HG03571 (cell line): ENCODE results near the gene TINAG.

Source experiments
- ATAC-seq: cut with Tn5 transposase; IDR thresholded peaks from one replicate; pipeline ENCODE4 v1.9.1; 2021; ENCODE audit not compliant: unreplicated experiment

The TINAG gene, protein sequence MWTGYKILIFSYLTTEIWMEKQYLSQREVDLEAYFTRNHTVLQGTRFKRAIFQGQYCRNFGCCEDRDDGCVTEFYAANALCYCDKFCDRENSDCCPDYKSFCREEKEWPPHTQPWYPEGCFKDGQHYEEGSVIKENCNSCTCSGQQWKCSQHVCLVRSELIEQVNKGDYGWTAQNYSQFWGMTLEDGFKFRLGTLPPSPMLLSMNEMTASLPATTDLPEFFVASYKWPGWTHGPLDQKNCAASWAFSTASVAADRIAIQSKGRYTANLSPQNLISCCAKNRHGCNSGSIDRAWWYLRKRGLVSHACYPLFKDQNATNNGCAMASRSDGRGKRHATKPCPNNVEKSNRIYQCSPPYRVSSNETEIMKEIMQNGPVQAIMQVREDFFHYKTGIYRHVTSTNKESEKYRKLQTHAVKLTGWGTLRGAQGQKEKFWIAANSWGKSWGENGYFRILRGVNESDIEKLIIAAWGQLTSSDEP

DNA sequence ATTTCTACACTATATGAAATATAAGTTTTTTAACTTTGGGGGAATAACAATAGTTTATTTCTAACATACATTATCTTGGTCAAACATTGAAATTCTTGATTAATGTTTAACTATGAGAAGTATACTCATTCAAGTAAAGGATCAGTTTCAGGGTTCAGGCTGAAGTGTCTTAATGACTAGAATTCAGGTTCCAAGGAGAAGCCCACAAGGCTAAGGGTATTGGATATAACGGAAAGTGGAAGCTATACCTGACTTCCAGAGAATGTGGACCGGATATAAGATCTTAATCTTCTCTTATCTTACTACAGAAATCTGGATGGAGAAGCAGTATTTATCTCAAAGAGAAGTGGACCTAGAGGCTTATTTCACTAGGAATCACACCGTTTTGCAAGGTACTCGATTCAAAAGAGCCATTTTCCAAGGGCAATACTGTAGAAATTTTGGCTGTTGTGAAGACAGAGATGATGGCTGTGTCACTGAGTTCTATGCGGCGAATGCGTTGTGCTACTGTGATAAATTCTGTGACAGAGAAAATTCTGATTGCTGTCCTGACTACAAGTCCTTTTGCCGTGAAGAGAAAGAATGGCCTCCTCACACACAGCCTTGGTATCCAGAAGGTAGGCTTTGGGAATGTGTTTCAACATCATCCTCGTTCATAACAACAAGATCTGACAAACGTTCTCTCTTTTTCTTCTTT lies at the start of gene TINAG:
TINAG (plus strand) TSS at position 153 of the 697 bp plus-strand sequence; CDS start at position 263, 110 bp downstream.
- peak; percentile 42 for ATAC-seq

DNA sequence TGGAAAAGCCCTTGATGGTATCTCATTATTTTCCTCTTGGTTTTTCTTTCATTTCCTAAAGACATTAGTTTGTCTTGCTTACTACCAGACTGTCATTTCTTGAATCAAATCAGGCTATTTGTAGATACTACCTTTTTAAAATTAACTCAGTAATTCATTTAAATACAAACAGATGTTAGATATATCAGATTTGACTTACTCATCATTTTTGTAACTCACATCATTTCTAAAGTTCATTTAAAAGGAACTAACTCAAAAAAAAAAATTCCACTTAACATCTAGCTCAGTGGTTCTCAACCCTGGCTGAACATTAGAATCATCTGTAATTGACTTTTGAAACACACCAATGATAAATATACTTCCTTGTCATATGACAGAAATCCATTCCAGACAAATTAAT lies 48.2 kb upstream of the TINAG start:
- no peak for ATAC-seq

DNA sequence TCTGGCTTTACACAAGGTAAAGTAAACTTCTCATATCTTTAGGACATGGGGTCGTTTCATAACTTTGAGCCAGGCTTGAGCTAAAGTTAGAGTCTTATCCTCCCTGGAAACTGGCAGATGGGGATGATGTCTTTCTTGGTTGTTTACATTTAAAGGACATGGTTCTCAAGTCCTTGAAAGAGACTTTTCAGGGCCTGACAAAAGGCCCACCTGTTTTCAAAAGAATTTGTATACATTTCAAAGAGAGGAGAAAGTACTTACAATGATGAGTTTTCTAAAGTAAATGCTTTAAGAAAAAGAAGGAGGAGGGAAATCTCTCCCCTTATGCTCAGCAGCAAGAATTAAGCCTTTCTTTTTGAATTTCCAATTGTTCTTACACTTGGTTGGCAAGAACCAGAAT lies 45.7 kb upstream of the TINAG start:
- ATAC-seq: no peak

DNA sequence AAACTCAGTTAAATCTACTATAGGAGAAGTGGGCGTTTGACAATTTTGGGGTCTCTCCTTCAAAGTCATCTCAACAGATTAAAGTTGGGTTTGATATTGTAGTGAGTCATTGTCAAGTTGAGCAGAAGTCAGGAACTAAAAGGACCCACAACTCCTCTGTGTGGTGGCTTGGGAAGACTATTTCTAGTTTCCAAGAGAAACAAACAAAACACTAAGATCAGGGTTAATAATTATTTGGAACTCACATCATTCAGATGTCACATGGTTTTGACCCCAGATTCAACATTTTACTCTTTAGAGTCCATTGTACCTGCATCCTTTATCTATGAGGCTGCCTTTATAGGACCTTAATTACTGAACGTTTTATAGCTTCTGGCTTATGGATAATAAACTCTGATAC lies 45.3 kb upstream of the TINAG start:
- ATAC-seq: no peak

DNA sequence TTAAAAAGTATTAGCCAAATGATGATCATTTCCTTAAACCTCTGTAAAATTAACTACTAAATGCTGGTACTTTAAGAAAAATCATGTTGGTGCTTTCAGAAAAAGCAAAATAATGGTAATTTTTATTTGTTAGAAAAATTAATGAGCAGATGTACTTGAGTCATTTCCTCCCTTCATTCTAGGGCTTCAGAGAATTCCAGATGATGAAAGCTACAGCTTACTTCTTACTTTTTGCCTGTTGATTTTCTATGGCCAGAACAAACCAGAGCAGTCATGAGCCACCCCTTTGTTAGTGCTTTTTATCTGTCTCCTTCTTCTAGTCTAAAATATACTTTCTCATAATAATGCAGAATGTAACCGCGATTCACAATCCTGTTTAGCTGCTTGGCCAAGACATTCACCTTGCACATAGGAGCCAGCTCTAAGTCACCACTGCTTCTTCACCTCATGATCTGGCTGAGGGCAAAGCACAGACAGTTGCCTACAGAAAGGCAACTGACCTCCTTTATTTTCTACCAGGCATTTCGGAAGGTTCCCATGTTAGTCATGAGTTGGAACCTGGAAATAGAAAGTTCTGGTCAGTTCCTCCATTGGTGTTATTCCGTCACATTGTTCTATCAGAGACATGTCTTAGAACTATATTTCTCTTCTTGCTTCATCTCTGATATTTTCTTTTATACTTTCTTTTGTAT lies 43.5 kb upstream of the TINAG start:
- ATAC-seq: no peak

DNA sequence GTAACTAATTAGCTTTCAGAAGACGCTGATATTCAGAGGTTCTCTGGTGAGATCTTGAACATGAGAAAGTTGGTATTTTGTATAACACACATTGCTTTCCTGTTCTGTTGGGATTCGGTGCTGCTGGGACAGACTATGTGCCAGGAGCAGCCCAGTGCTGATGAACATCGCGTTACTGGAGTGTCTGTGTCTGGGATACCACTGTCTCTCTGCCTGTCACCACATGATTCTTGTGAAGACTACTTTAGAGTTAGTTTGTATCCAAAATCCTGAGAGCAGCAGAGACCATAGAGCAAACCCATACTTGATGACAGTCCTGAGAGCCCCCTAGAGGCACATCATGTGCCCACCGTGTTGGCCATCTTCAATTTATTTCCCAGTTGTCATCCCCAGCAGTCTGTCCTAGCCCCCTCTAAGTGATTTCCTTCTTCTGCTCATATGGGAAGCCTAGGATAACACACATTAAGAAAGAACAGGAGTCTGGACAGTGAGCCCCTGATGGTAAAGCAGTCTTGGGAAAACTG lies 41.8 kb upstream of the TINAG start:
- no peak for ATAC-seq

DNA sequence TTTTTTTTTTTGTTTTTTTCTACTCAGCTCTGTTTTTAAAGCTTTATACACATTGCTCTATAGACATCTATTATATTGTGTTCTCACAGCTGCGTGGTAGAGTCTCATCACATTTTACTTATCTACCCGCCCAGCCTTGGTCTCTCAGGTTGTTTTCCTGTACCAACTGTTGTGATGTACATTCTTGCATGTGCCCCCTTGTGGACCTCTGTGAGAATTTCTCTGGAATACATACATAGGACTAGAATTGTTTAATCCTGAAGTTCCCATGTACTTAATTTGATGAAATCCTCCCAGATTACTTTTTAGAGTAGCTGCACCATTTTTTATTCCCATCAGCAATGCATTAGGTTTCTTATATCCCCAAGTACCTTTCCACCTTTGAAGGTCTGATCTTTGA lies 40.4 kb upstream of the TINAG start:
- ATAC-seq: no peak

DNA sequence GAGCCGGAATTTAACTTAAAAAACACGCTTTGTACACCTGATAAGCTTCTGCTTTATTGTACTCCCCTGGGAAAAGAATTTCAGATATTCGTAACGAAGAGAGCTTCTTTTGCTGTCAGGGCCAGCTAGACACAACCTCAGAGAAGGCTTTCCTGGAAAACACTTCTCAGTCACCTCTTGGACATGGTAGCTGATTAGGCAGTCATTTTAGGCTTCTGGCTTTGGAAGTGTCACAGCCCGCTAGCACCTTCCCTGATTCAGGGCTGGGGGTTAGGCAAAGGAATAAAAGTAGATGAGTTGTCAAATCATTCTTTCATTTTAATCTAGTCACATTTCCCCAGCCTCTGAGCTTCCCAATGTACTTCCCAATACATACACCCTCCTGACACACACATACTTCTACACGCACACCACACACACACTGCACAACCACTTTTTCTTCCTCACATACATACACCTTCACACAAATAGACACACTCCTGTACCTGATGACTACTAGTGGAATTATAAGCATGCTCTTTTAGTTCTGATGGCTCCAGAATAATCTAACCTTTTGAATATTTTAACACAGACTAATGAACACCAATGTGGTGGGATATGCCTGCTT lies 34.9 kb upstream of the TINAG start:
- no peak for ATAC-seq

DNA sequence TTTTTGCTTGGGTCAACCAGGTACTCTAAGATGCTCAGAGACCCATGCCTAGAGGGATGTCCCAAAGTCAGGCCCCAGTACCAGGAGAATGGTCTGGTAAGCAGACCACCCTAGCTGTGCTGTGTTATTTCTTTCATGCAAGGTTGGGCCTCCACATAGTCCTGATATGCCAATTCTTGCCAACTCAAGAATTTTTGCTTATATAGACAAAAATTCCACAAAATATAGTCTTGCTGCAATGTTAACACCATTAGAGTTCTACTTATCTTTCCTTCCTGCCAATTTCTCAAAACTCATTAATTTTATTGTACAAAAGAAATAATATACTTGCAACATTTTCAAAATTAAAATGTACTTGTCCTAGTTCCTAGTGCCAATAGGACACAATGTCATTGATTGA lies 33.9 kb upstream of the TINAG start:
- ATAC-seq: no peak

DNA sequence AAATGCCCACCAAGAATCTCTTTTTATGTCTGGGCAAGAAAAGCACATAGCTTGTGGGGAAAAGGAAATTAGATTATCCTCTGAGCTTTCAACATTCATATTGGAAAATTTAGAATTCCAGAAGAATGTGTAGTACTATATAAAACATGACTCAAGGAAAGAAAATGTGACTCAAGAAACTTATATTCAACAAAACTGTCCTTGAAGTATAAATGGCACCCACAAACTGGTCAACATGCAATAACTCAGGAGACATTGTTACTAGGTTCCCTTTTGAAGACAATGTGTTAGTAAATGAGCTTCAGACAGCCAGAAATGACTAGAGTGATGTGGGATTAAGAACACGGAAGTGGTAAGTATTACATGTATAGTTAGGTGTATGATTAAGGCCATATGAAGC lies 26.1 kb upstream of the TINAG start:
- ATAC-seq: no peak

DNA sequence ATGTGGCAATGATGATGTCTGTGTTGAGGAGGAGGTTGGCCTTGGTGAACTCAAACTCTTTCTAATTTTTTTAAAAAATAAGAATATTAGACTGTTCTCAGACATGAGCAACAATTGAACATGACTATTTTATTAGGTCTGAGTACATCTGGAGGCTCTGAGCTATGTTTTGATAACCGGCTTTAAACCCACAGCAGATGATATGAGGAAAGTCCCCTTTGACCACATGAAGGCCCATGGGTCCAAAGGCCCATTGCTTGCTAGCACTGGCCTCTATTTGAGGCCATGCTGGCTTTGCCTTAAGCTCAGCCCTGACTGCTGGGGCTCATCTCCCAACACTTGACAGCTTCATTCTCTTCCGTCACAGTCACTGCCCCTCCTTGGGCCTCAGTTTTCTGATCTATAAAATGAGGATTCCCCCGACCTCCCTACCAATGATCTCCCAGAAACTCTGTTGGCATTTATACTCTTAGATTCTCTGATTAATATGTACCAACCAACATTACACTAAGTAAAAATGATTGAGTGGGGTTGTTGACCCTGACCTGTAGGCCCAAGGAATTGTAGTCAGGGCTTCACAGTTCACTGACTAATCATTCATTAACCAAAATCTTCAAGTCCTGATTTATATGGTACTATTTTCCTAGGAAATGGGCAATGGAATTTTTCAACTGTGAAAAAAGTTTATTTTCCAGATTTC lies 23.9 kb upstream of the TINAG start:
- no peak for ATAC-seq

DNA sequence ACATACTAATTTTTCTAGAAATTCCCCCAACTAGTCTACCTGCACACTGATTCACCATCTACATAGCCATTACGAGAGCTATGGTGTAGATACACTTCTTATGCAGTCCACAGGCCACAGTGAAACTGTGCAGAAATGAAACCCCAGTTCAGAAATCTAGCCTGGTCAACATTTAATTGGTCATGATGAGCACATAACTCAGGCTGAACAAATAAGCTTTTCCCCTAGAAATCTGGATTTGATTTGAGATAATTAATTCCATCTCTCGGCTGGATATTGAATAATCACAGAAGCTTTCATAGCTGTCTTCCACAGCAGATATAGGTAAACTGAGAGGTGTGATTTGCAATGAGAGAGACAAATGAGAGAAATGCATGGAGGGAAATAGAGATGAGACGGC lies 22.6 kb upstream of the TINAG start:
- no peak for ATAC-seq

DNA sequence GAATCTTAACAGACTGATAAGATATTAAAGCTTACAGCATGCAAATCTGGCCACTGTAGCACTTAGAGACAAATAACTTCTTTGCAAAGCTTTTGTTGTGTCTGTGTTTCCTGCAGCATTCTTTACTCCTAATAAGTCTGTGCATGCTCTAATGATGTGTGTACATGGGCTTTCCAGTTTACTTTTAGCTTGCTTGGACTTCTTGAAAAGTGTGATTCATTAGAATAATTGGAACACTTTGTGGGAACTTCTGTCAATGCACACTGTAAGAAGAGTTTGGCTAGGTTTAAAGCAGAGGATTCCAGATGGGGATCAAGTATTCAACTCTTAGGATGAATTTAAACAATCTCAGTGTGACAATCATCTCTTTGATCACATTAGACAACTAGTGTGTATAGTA lies 22.1 kb upstream of the TINAG start:
- ATAC-seq: no peak

DNA sequence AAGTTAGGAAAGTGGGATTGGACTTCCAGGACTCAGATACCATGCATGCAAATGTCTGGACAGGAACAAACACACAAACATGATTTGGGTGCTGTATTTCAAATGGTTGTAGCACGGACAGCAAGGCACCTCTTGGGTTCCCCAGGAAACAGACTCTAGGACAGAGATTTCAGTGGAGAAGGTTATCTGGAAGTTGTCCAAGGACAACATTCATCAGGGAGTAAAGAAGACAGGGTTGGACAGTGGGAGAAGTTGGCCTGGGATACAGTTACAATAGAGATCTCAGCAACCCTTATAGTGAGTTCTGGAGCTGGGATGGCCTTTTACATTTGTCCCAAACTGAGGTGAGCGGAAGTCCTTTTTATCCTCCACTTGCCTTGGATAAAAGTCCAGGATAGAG lies 19.8 kb upstream of the TINAG start:
- no peak for ATAC-seq

DNA sequence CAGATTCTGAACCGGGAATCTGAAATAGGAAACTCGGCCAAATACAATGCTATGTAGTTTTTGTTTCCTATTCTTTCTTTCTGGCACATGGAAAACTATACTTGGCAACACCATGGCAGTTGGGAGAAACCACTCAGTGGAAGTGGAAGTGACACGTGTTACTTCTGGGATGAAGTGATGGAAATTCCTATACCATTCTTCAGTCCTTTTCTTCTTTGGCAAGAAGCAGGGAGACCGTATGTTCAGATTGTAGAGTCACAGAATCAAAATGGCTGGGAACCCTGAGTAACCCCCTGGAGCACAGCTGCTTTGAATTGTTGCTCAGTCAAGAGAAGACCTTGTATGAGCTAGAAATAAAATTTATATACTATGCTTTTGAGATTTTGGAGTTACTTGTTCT lies 18.8 kb upstream of the TINAG start:
- no peak for ATAC-seq

DNA sequence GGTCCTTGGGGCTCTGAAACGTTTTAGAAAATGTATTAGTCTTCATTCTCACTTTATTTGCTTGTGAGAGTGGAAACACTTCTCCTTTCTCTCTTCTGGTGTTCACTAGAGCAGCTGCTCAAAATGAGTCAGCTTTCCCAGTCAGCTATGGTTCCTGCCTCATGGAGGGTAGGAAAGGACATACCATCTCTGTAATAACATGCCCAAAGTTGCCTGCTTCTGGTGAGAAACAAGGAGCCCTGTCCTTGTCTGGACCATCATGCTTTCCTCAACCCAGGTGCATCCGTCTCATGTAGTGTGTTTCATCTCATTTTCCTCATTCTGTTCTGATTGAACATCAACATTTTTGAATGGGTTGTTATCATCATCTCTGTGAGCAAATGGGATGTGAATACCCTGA lies 17.1 kb upstream of the TINAG start:
- ATAC-seq: peak; percentile 81

DNA sequence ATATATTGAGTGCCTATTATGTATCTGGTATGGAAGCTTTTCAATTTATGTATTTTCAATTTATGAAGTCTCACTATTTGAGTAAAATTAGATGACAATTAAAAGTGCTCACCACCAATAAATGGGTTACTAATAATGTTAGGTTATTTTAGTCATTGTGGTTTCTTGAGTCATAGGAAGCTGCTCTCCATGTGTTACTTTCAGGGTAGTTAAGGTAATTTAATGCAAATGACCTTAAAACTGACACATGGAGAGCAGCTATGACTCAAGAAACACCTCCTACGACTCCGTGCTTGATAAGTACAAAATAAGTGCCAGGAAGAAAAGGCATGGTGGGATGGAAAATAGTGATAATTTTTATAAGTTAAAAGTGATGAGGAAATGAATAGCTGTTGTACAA lies 16.5 kb upstream of the TINAG start:
- ATAC-seq: peak; percentile 80

DNA sequence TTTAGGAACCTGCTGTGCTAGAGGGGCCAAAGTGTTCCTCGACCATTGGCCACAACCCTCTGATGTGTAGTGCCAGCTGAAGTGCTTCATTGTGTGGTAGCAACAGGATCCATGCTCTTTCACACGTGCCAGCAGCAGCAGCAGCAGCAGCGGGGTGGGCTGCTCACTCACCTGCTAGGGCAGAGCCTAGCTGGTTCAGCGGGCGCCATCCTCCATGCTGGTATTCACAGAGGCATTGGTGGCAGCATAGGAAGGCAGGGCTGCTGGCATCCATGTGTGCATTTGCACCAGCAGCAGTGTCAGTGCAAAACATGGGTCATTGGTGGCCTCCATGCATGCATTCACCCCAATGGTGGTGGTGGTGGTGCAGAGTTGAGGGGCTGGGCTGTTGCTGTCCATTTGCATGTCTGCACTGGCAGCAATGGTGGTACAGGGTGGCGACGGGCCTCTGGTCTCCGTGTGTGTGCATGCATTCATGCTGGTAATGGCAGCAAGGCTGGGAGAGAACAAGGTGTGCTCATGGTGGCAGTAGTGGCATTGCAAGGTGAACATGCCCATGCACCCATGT lies 13.2 kb upstream of the TINAG start:
- ATAC-seq: no peak

DNA sequence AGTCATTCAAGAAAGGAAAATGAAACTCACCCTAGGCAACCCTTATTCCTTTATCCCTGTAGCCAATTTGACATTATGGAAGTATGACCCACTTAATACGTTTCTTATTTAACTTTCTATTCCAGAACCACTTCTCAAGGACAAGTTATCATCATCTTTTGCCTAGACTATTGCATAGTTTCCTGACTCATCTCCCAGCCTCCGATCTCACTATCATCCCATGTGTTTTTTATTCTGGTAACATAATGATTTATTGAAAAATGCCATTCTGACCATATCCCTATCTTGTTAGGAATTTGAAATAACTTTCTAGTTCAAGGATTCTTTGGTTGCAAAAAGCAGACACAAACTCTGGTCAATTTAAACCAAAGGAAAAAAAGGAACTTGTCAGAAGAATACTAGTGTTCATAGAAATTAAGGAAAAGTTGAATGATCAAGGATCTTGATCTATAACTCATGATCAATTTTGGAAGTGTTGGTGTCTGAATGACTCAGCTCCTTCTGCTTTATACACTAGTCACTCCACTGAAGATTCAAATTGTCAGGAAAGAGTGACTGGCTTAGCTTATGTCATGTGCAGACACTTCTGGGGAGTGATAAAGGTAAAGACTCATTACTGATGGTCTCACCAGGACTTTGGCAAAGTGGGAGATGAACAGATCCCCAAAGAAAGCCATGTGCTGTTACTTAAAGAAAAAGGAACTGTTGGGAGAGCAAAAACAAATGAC lies 8.5 kb upstream of the TINAG start:
- no peak for ATAC-seq

DNA sequence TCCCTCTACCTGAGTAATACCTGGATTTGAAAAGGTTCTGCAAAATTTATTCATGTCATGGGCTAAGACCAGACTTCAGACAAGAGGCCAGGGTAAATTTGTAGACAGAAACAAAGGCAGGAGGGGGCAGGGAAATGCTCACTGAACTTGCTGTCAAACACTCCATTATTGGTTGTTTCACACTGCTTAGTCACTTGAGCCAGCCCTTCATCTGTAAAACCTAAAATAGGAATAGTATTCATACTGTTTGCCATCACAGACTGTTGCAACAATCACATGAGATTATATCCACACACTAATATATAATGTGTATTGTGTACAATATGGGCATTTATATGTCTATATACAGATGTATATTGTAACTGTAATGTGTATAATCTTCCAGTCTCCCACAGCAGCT lies 6.5 kb upstream of the TINAG start:
- no peak for ATAC-seq
